GM12878 (cell line): ENCODE data around the gene TRAF2. TPM values are rescaled to one million over a fixed set of nuclear protein-coding genes. Genes with fewer than 3 reads are reported as not detected.

Experiments used
- ATAC-seq: fragments of 200-7000 bp; cut with Tn5 transposase; 3 replicates; pipeline ENCODE4 v1.9.1; 2020; ENCODE audit warnings: mild to moderate bottlenecking, moderate library complexity
- BruUV-seq: library from RNA; stranded (reverse); fragments of 400-500 nt; replicated peaks from 2 replicates; lab custom pipeline; 2021; lab: Mats Ljungman, UMichigan
- CTCF ChIA-PET: fragments of 300-600 bp; sonication (Branson Sonifier 250); formaldehyde crosslinking; extraction: SDS; loops from one replicate; lab custom pipeline; 2021; ENCODE audit warnings: inconsistent platforms; lab: Yijun Ruan, JAX
- POLR2A ChIA-PET: fragments of 350-600 bp; formaldehyde crosslinking; extraction: SDS; loops from one replicate; lab custom pipeline; 2021; ENCODE audit warnings: inconsistent platforms; lab: Charles Lee
- RAD21 ChIA-PET: fragments of 300-600 bp; sonication (Branson Sonifier 250); formaldehyde crosslinking; loops from one replicate; lab custom pipeline; 2023; ENCODE audit warnings: antibody characterized with exemption; ENCODE audit not compliant: unreplicated experiment; lab: Charles Lee
- SMC1A ChIA-PET: fragments of 300-600 bp; sonication (Branson Sonifier 250); formaldehyde crosslinking; loops from one replicate; lab custom pipeline; 2023; ENCODE audit not compliant: unreplicated experiment, uncharacterized antibody; lab: Charles Lee
- DNase-seq: peaks from one replicate; pipeline ENCODE4 v3.0.0-alpha.2; 2011; ENCODE audit warnings: low read depth, low spot score
- FAIRE-seq: peaks from 3 replicates; lab custom pipeline; 2011; peaks lifted over from hg19 to GRCh38; lab: Jason Lieb, UNC
- H2AFZ ChIP-seq: 2 replicates; pipeline ENCODE4 v1.6.0; 2011; ENCODE audit warnings: low read depth, low read length, control low read depth; ENCODE audit not compliant: control insufficient read depth
- H3K27ac ChIP-seq: 2 replicates; pipeline ENCODE4 v1.5.1; 2011; ENCODE audit warnings: control low read depth; ENCODE audit not compliant: control insufficient read depth, insufficient read depth
- H3K27me3 ChIP-seq, 2 experiments: replicated peaks in 1 of 2; 2 replicates each; pipeline versions ENCODE4 v1.6.0 to v1.6.1; 2011; ENCODE audit warnings: low read length in 1 of 2; ENCODE audit not compliant: control insufficient read depth in 2 of 2, insufficient read depth in 2 of 2
- H3K36me3 ChIP-seq, 2 experiments: 2 replicates each; pipeline ENCODE4 v1.5.1; 2011; ENCODE audit warnings: low read length in 1 of 2; ENCODE audit not compliant: control insufficient read depth in 2 of 2, insufficient read depth in 2 of 2
- H3K4me1 ChIP-seq: 2 replicates; pipeline ENCODE4 v1.6.1; 2011; ENCODE audit warnings: mild to moderate bottlenecking, low read length, moderate library complexity, mixed read lengths; ENCODE audit not compliant: control insufficient read depth, insufficient read depth
- H3K4me2 ChIP-seq: 2 replicates; pipeline ENCODE4 v1.6.0; 2011; ENCODE audit warnings: control low read depth; ENCODE audit not compliant: control insufficient read depth, insufficient read depth
- H3K4me3 ChIP-seq: fragments of 200-600 bp; sonication (generic); 2 replicates; pipeline ENCODE4 v1.5.1; 2016
- H3K79me2 ChIP-seq: 2 replicates; pipeline ENCODE4 v1.6.0; 2011; ENCODE audit warnings: low read length; ENCODE audit not compliant: control insufficient read depth, insufficient read depth
- H3K9ac ChIP-seq: 2 replicates; pipeline ENCODE4 v1.8.0; 2011; ENCODE audit warnings: low read length, control low read depth, mixed read lengths; ENCODE audit not compliant: control insufficient read depth, insufficient read depth
- H3K9me3 ChIP-seq: replicated peaks from 3 replicates; pipeline ENCODE4 v1.5.1; 2011; ENCODE audit warnings: mild to moderate bottlenecking, low read length; ENCODE audit not compliant: control insufficient read depth, insufficient read depth
- H4K20me1 ChIP-seq: 2 replicates; pipeline ENCODE4 v1.6.0; 2011; ENCODE audit not compliant: control insufficient read depth, insufficient read depth
- BCL3 ChIP-seq: IDR thresholded peaks from 2 replicates; pipeline ENCODE4 v1.6.1; 2011; ENCODE audit warnings: borderline replicate concordance, low read depth, mild to moderate bottlenecking, moderate library complexity, low read length; ENCODE audit not compliant: insufficient read depth, poor library complexity, severe bottlenecking
- EZH2 ChIP-seq: IDR thresholded peaks from 2 replicates; pipeline ENCODE4 v1.6.1; 2012; ENCODE audit warnings: low read depth, mild to moderate bottlenecking, control low read depth, inconsistent platforms, low read length, borderline replicate concordance; ENCODE audit not compliant: control insufficient read depth
- IRF5 ChIP-seq: fragments of 450-650 bp; IDR thresholded peaks from 2 replicates; pipeline ENCODE4 v1.6.1; 2017; ENCODE audit warnings: borderline replicate concordance
- PAX8 ChIP-seq: fragments of 450-650 bp; IDR thresholded peaks from 2 replicates; pipeline ENCODE4 v1.6.1; 2017; ENCODE audit warnings: mild to moderate bottlenecking, moderate library complexity
- PML ChIP-seq: IDR thresholded peaks from 2 replicates; pipeline ENCODE4 v1.6.1; 2012; ENCODE audit warnings: low read length, inconsistent platforms
- PRDM15 ChIP-seq: fragments of 450-650 bp; formaldehyde crosslinking; IDR thresholded peaks from 2 replicates; pipeline ENCODE4 v1.4.0; 2020; ENCODE audit warnings: mild to moderate bottlenecking, moderate library complexity
- RCOR1 ChIP-seq: conservative IDR thresholded peaks from 2 replicates; pipeline ENCODE4 v1.6.1; 2012; ENCODE audit warnings: low read depth, low read length, improper control_type of control experiment
- SP1 ChIP-seq: IDR thresholded peaks from one replicate; pipeline ENCODE4 v1.6.1; 2011; ENCODE audit warnings: low read depth, low read length
- WGBS: methylation state at CpG from one replicate; pipeline ENCODE4 v1.1.6; 2016; ENCODE audit warnings: low lambda C conversion rate; ENCODE audit not compliant: insufficient replicate concordance, insufficient coverage; ENCODE audit errors: missing lambda C conversion rate; 5-methylcytosine and 5-hydroxymethylcytosine counted together
- in situ Hi-C: fragments of 300-500 bp; cut with MboI; formaldehyde crosslinking; loops from 9 replicates; pipeline ENCODE4 v1.14.3; 2018; ENCODE audit warnings: mixed read lengths
- intact Hi-C: fragments of 100-400 bp; cut with micrococcal nuclease; formaldehyde crosslinking; loops from one replicate; pipeline ENCODE4 v1.14.2; 2022; ENCODE audit not compliant: unreplicated experiment
- polyA plus RNA-seq, 11 experiments: library from polyadenylated mRNA; depleted of rRNA in 4 of 11; unstranded in 6 of 11; stranded (reverse) in 5 of 11; fragments of >200 nt; fragmentation: Nextera tagmentation in 4 of 11; fragmentation: Illumina TruSeq in 1 of 11; extraction: Ambion mirVana in 4 of 11; extraction: Trizol in 1 of 11; gene quantifications; 1 replicate in 1 of 11; 2 replicates in 10 of 11; pipeline versions ENCODE4 v1.2.1 to v1.2.3, GENCODE V29; 2011 to 2016; ENCODE audit warnings: inconsistent platforms in 2 of 11, missing spikeins in 2 of 11, low read depth in 1 of 11
- total RNA-seq, 4 experiments: library from RNA; depleted of rRNA in 3 of 4; stranded (reverse); fragments of >200 nt in 3 of 4; fragmentation: Illumina TruSeq in 1 of 4; extraction: Trizol in 1 of 4; gene quantifications; 2 replicates each; pipeline versions ENCODE4 v1.2.1 to v1.2.3, GENCODE V29; 2013 to 2021

TRAF2 gene
- total and polyA plus RNA-seq, 10 of the 15 experiments (the other 5 are each of a cell fraction or from before 2014, with no cell fraction given), result 0.34 to 39.5 (median 18.7) TPM

GRCh38 chr9:136954270-136955083 lies 68.2 kb downstream of the TRAF2 start:
- in situ Hi-C loops (no loop called here), intact Hi-C loops (no loop called here)
- Histone ChIP-seq H3K9ac (no peak overlapping the region), H3K27me3 (no peaks in the 10 kb centered on the region), H3K4me1 (peaks cover 6% of the 10 kb centered on the region; the same call in 1 of the 2 replicates), H4K20me1 (no peaks in the 10 kb centered on the region), H3K36me3 (no peaks in the 10 kb centered on the region), H3K79me2 (no peaks in the 10 kb centered on the region), H3K4me3 (no peak overlapping the region), H2AFZ (no peak overlapping the region), H3K9me3 (no peaks in the 10 kb centered on the region), H3K27ac (no peak overlapping the region), H3K4me2 (no peak overlapping the region)
- CTCF ChIA-PET, result interaction anchor here (0.6 kb wide), 1 partner anchor 81 kb away, joined by 4 read pairs; no protein-coding TSS in a partner anchor
- BruUV-seq, result no TSS peak
- RAD21 ChIA-PET, result no interaction called here
- FAIRE-seq (no peak), DNase-seq (no peak), ATAC-seq (no peak)
- SMC1A ChIA-PET, result no interaction called here
- POLR2A ChIA-PET, result no interaction called here
- WGBS, result 27% methylated on average over 17 of the region's 25 CpGs
- TF ChIP-seq SP1 (no peak), BCL3 (peak; percentile 32)
- TF ChIP-seq, all 136 proteins: peak for 1

- Histone ChIP-seq H3K9me3 (no peaks in the 10 kb centered on the region), H3K27ac (no peak overlapping the region), H2AFZ (no peak overlapping the region), H4K20me1 (no peaks in the 10 kb centered on the region), H3K9ac (no peak overlapping the region), H3K36me3 (no peaks in the 10 kb centered on the region), H3K4me1 (peaks cover 4% of the 10 kb centered on the region; the same call in 1 of the 2 replicates), H3K4me2 (no peak overlapping the region), H3K4me3 (no peak overlapping the region), H3K79me2 (no peaks in the 10 kb centered on the region), H3K27me3 (no peaks in the 10 kb centered on the region)
- RAD21 ChIA-PET, result no interaction called here
- CTCF ChIA-PET, result no interaction called here
- SMC1A ChIA-PET, result no interaction called here
- no peak for ATAC-seq
- POLR2A ChIA-PET, result no interaction called here
- in situ Hi-C loops, result no loop called here
- WGBS, result 29% methylated on average over 14 of the region's 14 CpGs
- DNase-seq, result no peak
- no peak for FAIRE-seq
- BruUV-seq, result no TSS peak
- intact Hi-C loops, result no loop called here
- TF ChIP-seq PML (no peak), EZH2 (no peak), PAX8 (no peak), IRF5 (no peak), PRDM15 (CRISPR knock-in tag) (no peak), RCOR1 (no peak)
These were observed 69.1 kb downstream of the TRAF2 start for GRCh38 chr9:136955202-136955942.
